HCT116 (cell line): ENCODE data around the gene PLBD2. TPM values are rescaled to one million over a fixed set of nuclear protein-coding genes. Genes with fewer than 3 reads are reported as not detected.

Source experiments
- ATAC-seq: fragments of 200-7000 bp; cut with Tn5 transposase; 2 replicates; pipeline ENCODE4 v1.9.1; 2020; ENCODE audit warnings: mild to moderate bottlenecking, moderate library complexity
- BruUV-seq: library from RNA; stranded (reverse); fragments of 400-500 nt; replicated peaks from 2 replicates; lab custom pipeline; 2021; lab: Mats Ljungman, UMichigan
- CTCF ChIA-PET: fragments of 300-600 bp; sonication (Branson Sonifier 250); formaldehyde crosslinking; loops from one replicate; lab custom pipeline; 2021; ENCODE audit warnings: antibody characterized with exemption; lab: Charles Lee
- POLR2A ChIA-PET: fragments of 300-600, 350-600 bp; sonication (Branson Sonifier 250); formaldehyde crosslinking; loops from one replicate; lab custom pipeline; 2021; ENCODE audit warnings: antibody characterized with exemption; lab: Charles Lee
- RAD21 ChIA-PET, 2 experiments: fragments of 300-600 bp; sonication (Branson Sonifier 250); formaldehyde crosslinking; loops; one replicate each; lab custom pipeline; 2023; ENCODE audit warnings: low total read pairs in 2 of 2; ENCODE audit not compliant: uncharacterized antibody in 2 of 2, unreplicated experiment in 2 of 2, low non-redundant PET in 1 of 2; lab: Charles Lee
- DNase-seq: peaks from one replicate; pipeline ENCODE4 v3.0.0-alpha.2; 2010; ENCODE audit warnings: low read depth, low spot score
- H2AFZ ChIP-seq: fragments of 200-600 bp; shearing (Covaris generic), sonication (generic); 2 replicates; pipeline ENCODE4 v1.6.1; 2017; ENCODE audit warnings: low read depth, mixed run types, mixed read lengths, antibody characterized with exemption, low read length; ENCODE audit not compliant: poor library complexity, severe bottlenecking
- H3K27ac ChIP-seq: 2 replicates; pipeline ENCODE4 v1.5.1; 2012; ENCODE audit warnings: low read depth, low read length
- H3K27me3 ChIP-seq: fragments of 200-600 bp; sonication (generic); 2 replicates; pipeline ENCODE4 v1.6.1; 2016; ENCODE audit warnings: mixed run types, low read length, mixed read lengths; ENCODE audit not compliant: insufficient read depth
- H3K36me3 ChIP-seq, 2 experiments: fragments of 200-500 bp in 1 of 2; fragments of 200-600 bp in 1 of 2; sonication (Bioruptor generic) in 1 of 2; sonication (generic) in 1 of 2; 2 replicates each; pipeline versions ENCODE4 v1.5.1 to v1.6.1; 2014 to 2016; ENCODE audit warnings: low read length in 2 of 2, inconsistent platforms in 1 of 2, mixed read lengths in 1 of 2, mixed run types in 1 of 2; ENCODE audit not compliant: insufficient read depth in 2 of 2, control insufficient read depth in 1 of 2
- H3K4me1 ChIP-seq, 2 experiments: fragments of 200-600 bp in 1 of 2; sonication (generic) in 1 of 2; 2 replicates each; pipeline versions ENCODE4 v1.5.1 to v1.6.1; 2012 to 2017; ENCODE audit warnings: low read length in 2 of 2, inconsistent platforms in 1 of 2, mild to moderate bottlenecking in 1 of 2, mixed read lengths in 1 of 2, mixed run types in 1 of 2, moderate library complexity in 1 of 2; ENCODE audit not compliant: insufficient read depth in 2 of 2, control insufficient read depth in 1 of 2
- H3K4me2 ChIP-seq: fragments of 200-600 bp; sonication (generic); 2 replicates; pipeline ENCODE4 v1.6.1; 2017; ENCODE audit warnings: mixed run types, low read length, mixed read lengths
- H3K4me3 ChIP-seq, 2 experiments: fragments of 200-600 bp in 1 of 2; sonication (generic) in 1 of 2; replicated peaks in 1 of 2; 2 replicates each; pipeline ENCODE4 v1.5.1; 2011 to 2016; ENCODE audit warnings: low read length in 2 of 2, control low read depth in 1 of 2, low read depth in 1 of 2, mild to moderate bottlenecking in 1 of 2, mixed read lengths in 1 of 2, mixed run types in 1 of 2
- H3K79me2 ChIP-seq: fragments of 200-600 bp; sonication (generic); 2 replicates; pipeline ENCODE4 v1.6.1; 2017; ENCODE audit warnings: mild to moderate bottlenecking, mixed run types, low read length, moderate library complexity, mixed read lengths; ENCODE audit not compliant: insufficient read depth
- H3K9ac ChIP-seq: fragments of 200-600 bp; sonication (generic); 2 replicates; pipeline ENCODE4 v1.6.1; 2016; ENCODE audit warnings: low read length, mixed read lengths
- H3K9me2 ChIP-seq: fragments of 200-600 bp; sonication (generic), shearing (Covaris generic); 2 replicates; pipeline ENCODE4 v1.6.1; 2017; ENCODE audit warnings: mixed run types, mild to moderate bottlenecking, moderate library complexity; ENCODE audit not compliant: insufficient read depth
- H3K9me3 ChIP-seq, 2 experiments: fragments of 200-500 bp in 1 of 2; fragments of 200-600 bp in 1 of 2; sonication (Bioruptor generic) in 1 of 2; sonication (generic) in 1 of 2; 2 replicates each; pipeline ENCODE4 v1.6.1; 2014 to 2017; ENCODE audit warnings: low read length in 2 of 2, mixed read lengths in 2 of 2, inconsistent platforms in 1 of 2, low read depth in 1 of 2, mild to moderate bottlenecking in 1 of 2, mixed run types in 1 of 2, moderate library complexity in 1 of 2; ENCODE audit not compliant: control insufficient read depth in 1 of 2, insufficient read depth in 1 of 2
- H4K20me1 ChIP-seq: fragments of 200-600 bp; sonication (generic), shearing (Covaris generic); 2 replicates; pipeline ENCODE4 v1.6.1; 2017; ENCODE audit warnings: mixed run types, mild to moderate bottlenecking, moderate library complexity; ENCODE audit not compliant: insufficient read depth
- EGR1 ChIP-seq: IDR thresholded peaks from 2 replicates; pipeline ENCODE4 v1.6.1; 2012; ENCODE audit warnings: low read depth
- ELF1 ChIP-seq: IDR thresholded peaks from 2 replicates; pipeline ENCODE4 v1.6.1; 2012; ENCODE audit warnings: low read depth, borderline replicate concordance
- EZH2phosphoT487 ChIP-seq: fragments of 200-600 bp; IDR thresholded peaks from 2 replicates; pipeline ENCODE4 v1.6.1; 2018; ENCODE audit warnings: antibody characterized with exemption, borderline replicate concordance
- FOSL1 ChIP-seq: IDR thresholded peaks from 2 replicates; pipeline ENCODE4 v1.6.1; 2012; ENCODE audit warnings: low read depth
- POLR2A ChIP-seq: IDR thresholded peaks from 2 replicates; pipeline ENCODE4 v1.7.0; 2011; ENCODE audit warnings: borderline replicate concordance; ENCODE audit not compliant: insufficient read depth, insufficient read length; ENCODE audit errors: extremely low read depth
- POLR2AphosphoS5 ChIP-seq: IDR thresholded peaks from 2 replicates; pipeline ENCODE4 v1.6.1; 2011; ENCODE audit warnings: mild to moderate bottlenecking, low read depth, low read length, moderate library complexity
- RAD21 ChIP-seq: IDR thresholded peaks from 2 replicates; pipeline ENCODE4 v1.6.1; 2012; ENCODE audit warnings: low read depth, mild to moderate bottlenecking
- SIN3A ChIP-seq: IDR thresholded peaks from 2 replicates; pipeline ENCODE4 v1.6.1; 2012; ENCODE audit warnings: low read depth
- SP1 ChIP-seq: IDR thresholded peaks from 2 replicates; pipeline ENCODE4 v1.6.1; 2012; ENCODE audit warnings: low read depth
- SRF ChIP-seq: IDR thresholded peaks from 2 replicates; pipeline ENCODE4 v1.6.1; 2012; ENCODE audit warnings: low read depth
- YY1 ChIP-seq: IDR thresholded peaks from 2 replicates; pipeline ENCODE4 v1.6.1; 2011; ENCODE audit warnings: low read length, low read depth, moderate library complexity, mild to moderate bottlenecking; ENCODE audit not compliant: insufficient replicate concordance; ENCODE audit errors: extremely low read depth
- ZNF274 ChIP-seq: fragments of 200-500 bp; sonication (Bioruptor generic); IDR thresholded peaks from 2 replicates; pipeline ENCODE4 v1.6.1; 2014; ENCODE audit warnings: mild to moderate bottlenecking, low read depth, low read length, inconsistent platforms
- intact Hi-C: fragments of 100-400 bp; cut with micrococcal nuclease; formaldehyde crosslinking; loops from 2 replicates; pipeline ENCODE4 v1.10.0; 2022
- total RNA-seq: library from RNA; stranded (reverse); gene quantifications from one replicate; pipeline ENCODE4 v1.2.1, GENCODE V29; 2021; ENCODE audit not compliant: unreplicated experiment
- TF ChIP-seq, protein P1 (sequence below), 3 experiments: fragments of 200-600 bp in 1 of 3; sonication (generic) in 1 of 3; IDR thresholded peaks in 2 of 3; conservative IDR thresholded peaks in 1 of 3; 2 replicates each; pipeline ENCODE4 v1.5.1; 2012 to 2017; ENCODE audit warnings: low read depth in 2 of 3, low read length in 2 of 3, antibody characterized with exemption in 1 of 3, borderline replicate concordance in 1 of 3, control low read depth in 1 of 3, mild to moderate bottlenecking in 1 of 3, mixed read lengths in 1 of 3, mixed run types in 1 of 3, moderate library complexity in 1 of 3; ENCODE audit not compliant: insufficient read depth in 1 of 3
- TF ChIP-seq, protein P2 (sequence below): IDR thresholded peaks from 2 replicates; pipeline ENCODE4 v1.6.1; 2011; ENCODE audit warnings: mild to moderate bottlenecking, low read length, moderate library complexity; ENCODE audit not compliant: insufficient replicate concordance; ENCODE audit errors: extremely low read depth
- TF ChIP-seq, protein P3 (sequence below): IDR thresholded peaks from 2 replicates; pipeline ENCODE4 v1.6.1; 2012

The PLBD2 gene
- total RNA-seq, 1 experiment from 2014 or later, result 45.0 TPM

DNA sequence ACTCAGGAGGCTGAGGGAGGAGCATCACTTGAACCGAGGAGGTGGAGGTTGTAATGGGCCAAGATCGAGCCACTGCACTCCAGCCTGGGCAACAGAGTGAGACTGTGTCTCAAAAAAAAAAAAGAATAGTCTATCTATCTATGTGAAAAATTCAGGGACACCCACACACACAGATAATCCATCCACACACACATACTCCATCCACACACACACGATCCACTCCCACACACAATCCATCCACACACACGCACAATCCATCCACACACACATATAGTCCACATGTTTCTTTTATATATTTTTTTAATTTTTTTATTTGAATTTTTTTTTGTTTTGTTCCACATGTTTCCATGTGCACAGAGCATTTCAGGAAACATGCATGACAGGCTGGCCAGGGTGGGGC lies 42.0 kb downstream of the PLBD2 start:
- no peaks in the 10 kb centered on the region for H3K36me3 ChIP-seq
- ChIA-PET POLR2A (interaction anchor here (0.6 kb wide), 1 partner anchor 37 kb away, joined by 3 read pairs; no protein-coding TSS in a partner anchor), RAD21 (no interaction called here), CTCF (no interaction called here)
- H3K79me2 ChIP-seq, result no peaks in the 10 kb centered on the region
- H3K9ac ChIP-seq, result no peak overlapping the region
- no peak overlapping the region for H3K4me3 ChIP-seq
- no peak for ATAC-seq
- BruUV-seq, result no TSS peak
- H3K9me2 ChIP-seq, result no peaks in the 10 kb centered on the region
- intact Hi-C loops, result no loop called here
- H3K27me3 ChIP-seq, result no peaks in the 10 kb centered on the region
- TF ChIP-seq ZNF274 (no peak), SIN3A (no peak), FOSL1 (no peak), SRF (no peak), POLR2A (no peak), SP1 (no peak), YY1 (no peak), EGR1 (no peak), POLR2AphosphoS5 (no peak), RAD21 (no peak), ELF1 (no peak), EZH2phosphoT487 (no peak)
- TF ChIP-seq, protein P1, sequence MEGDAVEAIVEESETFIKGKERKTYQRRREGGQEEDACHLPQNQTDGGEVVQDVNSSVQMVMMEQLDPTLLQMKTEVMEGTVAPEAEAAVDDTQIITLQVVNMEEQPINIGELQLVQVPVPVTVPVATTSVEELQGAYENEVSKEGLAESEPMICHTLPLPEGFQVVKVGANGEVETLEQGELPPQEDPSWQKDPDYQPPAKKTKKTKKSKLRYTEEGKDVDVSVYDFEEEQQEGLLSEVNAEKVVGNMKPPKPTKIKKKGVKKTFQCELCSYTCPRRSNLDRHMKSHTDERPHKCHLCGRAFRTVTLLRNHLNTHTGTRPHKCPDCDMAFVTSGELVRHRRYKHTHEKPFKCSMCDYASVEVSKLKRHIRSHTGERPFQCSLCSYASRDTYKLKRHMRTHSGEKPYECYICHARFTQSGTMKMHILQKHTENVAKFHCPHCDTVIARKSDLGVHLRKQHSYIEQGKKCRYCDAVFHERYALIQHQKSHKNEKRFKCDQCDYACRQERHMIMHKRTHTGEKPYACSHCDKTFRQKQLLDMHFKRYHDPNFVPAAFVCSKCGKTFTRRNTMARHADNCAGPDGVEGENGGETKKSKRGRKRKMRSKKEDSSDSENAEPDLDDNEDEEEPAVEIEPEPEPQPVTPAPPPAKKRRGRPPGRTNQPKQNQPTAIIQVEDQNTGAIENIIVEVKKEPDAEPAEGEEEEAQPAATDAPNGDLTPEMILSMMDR (IDR thresholded peaks at IDR 0.05 in 2 of 3, conservative IDR thresholded peaks at IDR 0.05 in 1 of 3; ENCODE audit: borderline replicate concordance in 1 of 3, insufficient read depth in 1 of 3, low read depth in 2 of 3, low read length in 2 of 3), result no peak
- TF ChIP-seq, protein P2, sequence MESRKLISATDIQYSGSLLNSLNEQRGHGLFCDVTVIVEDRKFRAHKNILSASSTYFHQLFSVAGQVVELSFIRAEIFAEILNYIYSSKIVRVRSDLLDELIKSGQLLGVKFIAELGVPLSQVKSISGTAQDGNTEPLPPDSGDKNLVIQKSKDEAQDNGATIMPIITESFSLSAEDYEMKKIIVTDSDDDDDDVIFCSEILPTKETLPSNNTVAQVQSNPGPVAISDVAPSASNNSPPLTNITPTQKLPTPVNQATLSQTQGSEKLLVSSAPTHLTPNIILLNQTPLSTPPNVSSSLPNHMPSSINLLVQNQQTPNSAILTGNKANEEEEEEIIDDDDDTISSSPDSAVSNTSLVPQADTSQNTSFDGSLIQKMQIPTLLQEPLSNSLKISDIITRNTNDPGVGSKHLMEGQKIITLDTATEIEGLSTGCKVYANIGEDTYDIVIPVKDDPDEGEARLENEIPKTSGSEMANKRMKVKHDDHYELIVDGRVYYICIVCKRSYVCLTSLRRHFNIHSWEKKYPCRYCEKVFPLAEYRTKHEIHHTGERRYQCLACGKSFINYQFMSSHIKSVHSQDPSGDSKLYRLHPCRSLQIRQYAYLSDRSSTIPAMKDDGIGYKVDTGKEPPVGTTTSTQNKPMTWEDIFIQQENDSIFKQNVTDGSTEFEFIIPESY, result no peak
- TF ChIP-seq, protein P3, sequence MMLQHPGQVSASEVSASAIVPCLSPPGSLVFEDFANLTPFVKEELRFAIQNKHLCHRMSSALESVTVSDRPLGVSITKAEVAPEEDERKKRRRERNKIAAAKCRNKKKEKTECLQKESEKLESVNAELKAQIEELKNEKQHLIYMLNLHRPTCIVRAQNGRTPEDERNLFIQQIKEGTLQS, result no peak
- DNase-seq, result no peak
- no peak overlapping the region for H2AFZ ChIP-seq
- H3K4me2 ChIP-seq, result no peak overlapping the region
- H3K9me3 ChIP-seq, result no peaks in the 10 kb centered on the region
- no peaks in the 10 kb centered on the region for H4K20me1 ChIP-seq
- no peak overlapping the region for H3K27ac ChIP-seq
- H3K4me1 ChIP-seq, result peaks cover 0 to 6% of the 10 kb centered on the region in 2 experiments; a peak in 2 of 4 replicates
